Mesendoderm (in vitro differentiated cells): Measurements from ENCODE around the gene LDAH.

ENCODE experiments used
- DNase-seq: peaks from one replicate; pipeline ENCODE4 v3.0.0; 2013
- H2AK5ac ChIP-seq: 2 replicates; pipeline ENCODE4 v1.6.1; 2013; ENCODE audit warnings: low read length, inconsistent platforms
- H2BK120ac ChIP-seq: 2 replicates; pipeline ENCODE4 v1.6.1; 2013; ENCODE audit warnings: low read depth, mild to moderate bottlenecking, low read length, moderate library complexity, mixed read lengths
- H2BK15ac ChIP-seq: replicated peaks from 2 replicates; pipeline ENCODE4 v1.6.1; 2013; ENCODE audit warnings: low read depth, mild to moderate bottlenecking, moderate library complexity
- H2BK5ac ChIP-seq: 2 replicates; pipeline ENCODE4 v1.6.1; 2013; ENCODE audit warnings: low read length, inconsistent platforms
- H3K18ac ChIP-seq: 2 replicates; pipeline ENCODE4 v1.6.1; 2013; ENCODE audit warnings: mild to moderate bottlenecking, low read length, mixed read lengths
- H3K23ac ChIP-seq: one replicate; pipeline ENCODE4 v1.6.1; 2013; ENCODE audit warnings: low read length
- H3K27ac ChIP-seq: 2 replicates; pipeline ENCODE4 v1.5.1; 2013; ENCODE audit warnings: low read depth, mild to moderate bottlenecking, inconsistent platforms, low read length, moderate library complexity
- H3K27me3 ChIP-seq: 2 replicates; pipeline ENCODE4 v1.6.1; 2013; ENCODE audit warnings: low read length, control low read depth, mild to moderate bottlenecking, inconsistent platforms; ENCODE audit not compliant: insufficient read depth, poor library complexity
- H3K36me3 ChIP-seq: 2 replicates; pipeline ENCODE4 v1.6.1; 2013; ENCODE audit warnings: low read length, inconsistent platforms; ENCODE audit not compliant: control insufficient read depth, insufficient read depth
- H3K4ac ChIP-seq: one replicate; pipeline ENCODE4 v1.6.1; 2013; ENCODE audit warnings: low read depth, mild to moderate bottlenecking, low read length, moderate library complexity
- H3K4me1 ChIP-seq: 2 replicates; pipeline ENCODE4 v1.6.1; 2013; ENCODE audit warnings: low read depth, low read length, inconsistent platforms; ENCODE audit not compliant: control insufficient read depth
- H3K4me2 ChIP-seq: 2 replicates; pipeline ENCODE4 v1.6.1; 2013; ENCODE audit warnings: low read length
- H3K4me3 ChIP-seq: 2 replicates; pipeline ENCODE4 v1.5.1; 2013; ENCODE audit warnings: mild to moderate bottlenecking, low read length
- H3K56ac ChIP-seq: one replicate; pipeline ENCODE4 v1.6.1; 2013; ENCODE audit warnings: low read length
- H3K79me1 ChIP-seq: 2 replicates; pipeline ENCODE4 v1.6.1; 2013; ENCODE audit warnings: low read length, inconsistent platforms
- H3K79me2 ChIP-seq: 2 replicates; pipeline ENCODE4 v1.6.1; 2013; ENCODE audit warnings: mild to moderate bottlenecking, low read length; ENCODE audit not compliant: control insufficient read depth, insufficient read depth
- H3K9ac ChIP-seq: 2 replicates; pipeline ENCODE4 v1.6.1; 2013; ENCODE audit warnings: low read length, inconsistent platforms
- H4K5ac ChIP-seq: one replicate; pipeline ENCODE4 v1.6.1; 2013; ENCODE audit warnings: low read length
- H4K8ac ChIP-seq: one replicate; pipeline ENCODE4 v1.6.1; 2013; ENCODE audit warnings: low read depth, mild to moderate bottlenecking, control low read depth, low read length, moderate library complexity
- WGBS: extraction: QIAGEN DNeasy Blood & Tissue Kit; methylation state at CpG from one replicate; pipeline ENCODE4 v1.1.7; 2013; ENCODE audit warnings: low lambda C conversion rate, missing lambda C conversion rate; ENCODE audit not compliant: insufficient coverage; ENCODE audit errors: extremely low coverage; 5-methylcytosine and 5-hydroxymethylcytosine counted together

LDAH gene

GRCh38 chr2:20648831-20649230 is 174.1 kb downstream of the LDAH start:
- H3K27me3 ChIP-seq: no peaks in the 10 kb centered on the region
- no peak overlapping the region for H4K5ac ChIP-seq
- H2BK120ac ChIP-seq: no peak overlapping the region
- H3K18ac ChIP-seq: no peak overlapping the region
- H4K8ac ChIP-seq: no peak overlapping the region
- no peak overlapping the region for H3K4me3 ChIP-seq
- DNase-seq: no peak
- H3K27ac ChIP-seq: no peak overlapping the region
- H2BK5ac ChIP-seq: no peak overlapping the region
- H3K79me2 ChIP-seq: no peaks in the 10 kb centered on the region
- H3K4me1 ChIP-seq: no peaks in the 10 kb centered on the region
- WGBS: no CpG with 5 or more reads among the region's 9 CpGs
- H2BK15ac ChIP-seq: no peak overlapping the region
- no peak overlapping the region for H3K56ac ChIP-seq
- H3K4me2 ChIP-seq: no peak overlapping the region
- H3K23ac ChIP-seq: no peak overlapping the region
- no peak overlapping the region for H2AK5ac ChIP-seq
- no peaks in the 10 kb centered on the region for H3K36me3 ChIP-seq
- no peak overlapping the region for H3K4ac ChIP-seq
- no peak overlapping the region for H3K9ac ChIP-seq
- no peaks in the 10 kb centered on the region for H3K79me1 ChIP-seq

GRCh38 chr2:20648206-20648605 is 174.7 kb downstream of the LDAH start:
- no peaks in the 10 kb centered on the region for H3K36me3 ChIP-seq
- H3K4me1 ChIP-seq: no peaks in the 10 kb centered on the region
- no peak overlapping the region for H2AK5ac ChIP-seq
- no peak overlapping the region for H3K4me3 ChIP-seq
- H4K5ac ChIP-seq: no peak overlapping the region
- DNase-seq: no peak
- H3K9ac ChIP-seq: no peak overlapping the region
- WGBS: no CpG with 5 or more reads among the region's 4 CpGs
- H3K56ac ChIP-seq: no peak overlapping the region
- H3K18ac ChIP-seq: no peak overlapping the region
- H4K8ac ChIP-seq: no peak overlapping the region
- no peak overlapping the region for H3K4me2 ChIP-seq
- no peaks in the 10 kb centered on the region for H3K79me2 ChIP-seq
- no peak overlapping the region for H3K23ac ChIP-seq
- no peak overlapping the region for H2BK5ac ChIP-seq
- no peak overlapping the region for H3K27ac ChIP-seq
- H2BK15ac ChIP-seq: no peak overlapping the region
- no peaks in the 10 kb centered on the region for H3K27me3 ChIP-seq
- H3K79me1 ChIP-seq: no peaks in the 10 kb centered on the region
- H3K4ac ChIP-seq: no peak overlapping the region
- H2BK120ac ChIP-seq: no peak overlapping the region

GRCh38 chr2:20647738-20648137 is 175.2 kb downstream of the LDAH start:
- no CpG with 5 or more reads among the region's 8 CpGs for WGBS
- H3K18ac ChIP-seq: no peak overlapping the region
- no peaks in the 10 kb centered on the region for H3K79me1 ChIP-seq
- no peak overlapping the region for H3K23ac ChIP-seq
- no peaks in the 10 kb centered on the region for H3K27me3 ChIP-seq
- no peak overlapping the region for H4K8ac ChIP-seq
- no peak overlapping the region for H4K5ac ChIP-seq
- no peak overlapping the region for H2AK5ac ChIP-seq
- no peak overlapping the region for H2BK120ac ChIP-seq
- no peak overlapping the region for H3K4me3 ChIP-seq
- H3K56ac ChIP-seq: no peak overlapping the region
- H3K36me3 ChIP-seq: no peaks in the 10 kb centered on the region
- no peak overlapping the region for H2BK15ac ChIP-seq
- no peak for DNase-seq
- H3K4me2 ChIP-seq: no peak overlapping the region
- no peak overlapping the region for H3K27ac ChIP-seq
- no peak overlapping the region for H3K4ac ChIP-seq
- no peaks in the 10 kb centered on the region for H3K4me1 ChIP-seq
- H3K79me2 ChIP-seq: no peaks in the 10 kb centered on the region
- H2BK5ac ChIP-seq: no peak overlapping the region
- no peak overlapping the region for H3K9ac ChIP-seq

- no peak overlapping the region for H3K4me2 ChIP-seq
- H3K79me1 ChIP-seq: no peaks in the 10 kb centered on the region
- no peak overlapping the region for H3K56ac ChIP-seq
- H2AK5ac ChIP-seq: no peak overlapping the region
- no peak overlapping the region for H2BK120ac ChIP-seq
- no peak overlapping the region for H3K18ac ChIP-seq
- no peak overlapping the region for H4K5ac ChIP-seq
- no peak overlapping the region for H3K23ac ChIP-seq
- H3K27me3 ChIP-seq: no peaks in the 10 kb centered on the region
- no peaks in the 10 kb centered on the region for H3K79me2 ChIP-seq
- H3K4ac ChIP-seq: no peak overlapping the region
- no CpG with 5 or more reads among the region's 3 CpGs for WGBS
- no peak overlapping the region for H2BK15ac ChIP-seq
- H3K4me1 ChIP-seq: no peaks in the 10 kb centered on the region
- no peak overlapping the region for H2BK5ac ChIP-seq
- no peak overlapping the region for H3K9ac ChIP-seq
- H3K27ac ChIP-seq: no peak overlapping the region
- no peak for DNase-seq
- no peaks in the 10 kb centered on the region for H3K36me3 ChIP-seq
- H3K4me3 ChIP-seq: no peak overlapping the region
- H4K8ac ChIP-seq: no peak overlapping the region
These were observed 175.7 kb downstream of the LDAH start for GRCh38 chr2:20647211-20647610.

- no peak for DNase-seq
- no peaks in the 10 kb centered on the region for H3K27me3 ChIP-seq
- H3K4me2 ChIP-seq: no peak overlapping the region
- H3K23ac ChIP-seq: no peak overlapping the region
- no peak overlapping the region for H3K9ac ChIP-seq
- no peak overlapping the region for H2AK5ac ChIP-seq
- WGBS: no CpG with 5 or more reads among the region's 20 CpGs
- H3K18ac ChIP-seq: no peak overlapping the region
- H3K79me1 ChIP-seq: no peaks in the 10 kb centered on the region
- no peak overlapping the region for H2BK5ac ChIP-seq
- H3K4me1 ChIP-seq: no peaks in the 10 kb centered on the region
- no peak overlapping the region for H2BK120ac ChIP-seq
- H3K4me3 ChIP-seq: no peak overlapping the region
- H4K8ac ChIP-seq: no peak overlapping the region
- no peak overlapping the region for H2BK15ac ChIP-seq
- no peak overlapping the region for H3K4ac ChIP-seq
- H4K5ac ChIP-seq: no peak overlapping the region
- H3K56ac ChIP-seq: no peak overlapping the region
- no peak overlapping the region for H3K27ac ChIP-seq
- no peaks in the 10 kb centered on the region for H3K79me2 ChIP-seq
- H3K36me3 ChIP-seq: no peaks in the 10 kb centered on the region
These were observed 176.5 kb downstream of the LDAH start for GRCh38 chr2:20646446-20646845.

GRCh38 chr2:20645761-20646160 is 177.1 kb downstream of the LDAH start:
- WGBS: no CpG with 5 or more reads among the region's 10 CpGs
- no peak overlapping the region for H3K56ac ChIP-seq
- no peak overlapping the region for H2BK5ac ChIP-seq

More at GRCh38 chr2:20645761-20646160, 177.1 kb downstream of the LDAH start:
- Histone ChIP-seq H3K27ac (no peak overlapping the region), H3K4me1 (no peaks in the 10 kb centered on the region), H3K4me2 (no peak overlapping the region), H4K8ac (no peak overlapping the region), H3K79me1 (no peaks in the 10 kb centered on the region), H3K79me2 (no peaks in the 10 kb centered on the region), H2BK15ac (no peak overlapping the region), H3K4ac (no peak overlapping the region), H3K27me3 (no peaks in the 10 kb centered on the region), H4K5ac (no peak overlapping the region), H3K9ac (no peak overlapping the region), H3K36me3 (no peaks in the 10 kb centered on the region), H2BK120ac (no peak overlapping the region), H3K23ac (no peak overlapping the region), H2AK5ac (no peak overlapping the region), H3K4me3 (no peak overlapping the region), H3K18ac (no peak overlapping the region)
- no peak for DNase-seq
